GM23338 (cell line): ENCODE data around the gene ZHX3.

ENCODE experiments used
- CREB1 ChIP-seq: fragments of 250-450 bp; sonication (Bioruptor Pico); IDR thresholded peaks from 2 replicates; pipeline ENCODE4 v1.5.0; 2020; ENCODE audit warnings: low read depth, mild to moderate bottlenecking, moderate library complexity
- CTCF ChIP-seq, 2 experiments: fragments of 200-600 bp in 1 of 2; sonication (generic) in 1 of 2; conservative IDR thresholded peaks; 2 replicates each; pipeline versions ENCODE4 v1.5.1 to v1.6.1; 2016 to 2017; ENCODE audit warnings: antibody characterized with exemption in 2 of 2, low read depth in 2 of 2, mild to moderate bottlenecking in 2 of 2, moderate library complexity in 1 of 2
- EZH2 ChIP-seq: fragments of 200-600 bp; sonication (generic); IDR thresholded peaks from one replicate; pipeline ENCODE4 v1.8.0; 2017; ENCODE audit warnings: antibody characterized with exemption, mild to moderate bottlenecking, low read depth; ENCODE audit not compliant: unreplicated experiment
- EZH2phosphoT487 ChIP-seq: fragments of 200-600 bp; sonication (generic); IDR thresholded peaks from one replicate; pipeline ENCODE4 v1.8.1; 2018; ENCODE audit warnings: antibody characterized with exemption; ENCODE audit not compliant: unreplicated experiment
- JUNB ChIP-seq: IDR thresholded peaks from one replicate; pipeline ENCODE4 v1.6.1; 2016; ENCODE audit warnings: antibody characterized with exemption; ENCODE audit not compliant: unreplicated experiment
- NANOG ChIP-seq: IDR thresholded peaks from 2 replicates; pipeline ENCODE4 v1.6.1; 2016; ENCODE audit warnings: antibody characterized with exemption, borderline replicate concordance
- STAT1 ChIP-seq: IDR thresholded peaks from one replicate; pipeline ENCODE4 v1.6.1; 2016; ENCODE audit warnings: antibody characterized with exemption; ENCODE audit not compliant: unreplicated experiment

GRCh38 chr20:41170386-41171105 lies 147.0 kb downstream of the ZHX3 start:
- TF ChIP-seq CTCF (conservative IDR thresholded peaks at IDR 0.05; ENCODE audit: low read depth in 2 of 2) (no peak), JUNB (no peak), EZH2phosphoT487 (no peak), EZH2 (no peak), NANOG (no peak), CREB1 (no peak), STAT1 (no peak)
